Suppressor macrophage treated with lipopolysaccharide for 1 hour (primary cell): Measurements from ENCODE around the gene SLC25A34.

Source experiments
- DNase-seq, 3 donors: peaks; one replicate each; pipeline ENCODE4 v3.0.0-alpha.2; 2020 to 2022

Gene SLC25A34

DNA sequence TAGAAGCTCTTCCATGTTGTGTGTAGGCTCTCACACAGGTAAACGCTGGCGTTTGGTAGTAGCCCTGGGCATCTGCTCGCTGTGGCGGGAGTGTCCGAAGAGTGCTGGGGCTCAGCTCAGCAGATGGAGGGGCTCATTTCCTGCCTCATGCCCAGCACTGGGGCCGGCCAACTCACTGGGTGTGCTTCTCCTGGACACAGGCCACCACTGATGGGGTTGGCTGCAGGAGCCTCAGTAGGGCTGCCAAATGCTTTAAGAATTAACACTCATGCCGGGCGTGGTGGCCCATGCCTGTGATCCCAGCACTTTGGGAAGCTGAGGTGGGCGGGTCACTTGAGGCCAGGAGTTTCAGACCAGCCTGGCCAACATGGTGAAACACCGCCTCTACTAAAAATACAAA is 50.5 kb downstream of the SLC25A34 start:
- DNase-seq, result no peak

DNA sequence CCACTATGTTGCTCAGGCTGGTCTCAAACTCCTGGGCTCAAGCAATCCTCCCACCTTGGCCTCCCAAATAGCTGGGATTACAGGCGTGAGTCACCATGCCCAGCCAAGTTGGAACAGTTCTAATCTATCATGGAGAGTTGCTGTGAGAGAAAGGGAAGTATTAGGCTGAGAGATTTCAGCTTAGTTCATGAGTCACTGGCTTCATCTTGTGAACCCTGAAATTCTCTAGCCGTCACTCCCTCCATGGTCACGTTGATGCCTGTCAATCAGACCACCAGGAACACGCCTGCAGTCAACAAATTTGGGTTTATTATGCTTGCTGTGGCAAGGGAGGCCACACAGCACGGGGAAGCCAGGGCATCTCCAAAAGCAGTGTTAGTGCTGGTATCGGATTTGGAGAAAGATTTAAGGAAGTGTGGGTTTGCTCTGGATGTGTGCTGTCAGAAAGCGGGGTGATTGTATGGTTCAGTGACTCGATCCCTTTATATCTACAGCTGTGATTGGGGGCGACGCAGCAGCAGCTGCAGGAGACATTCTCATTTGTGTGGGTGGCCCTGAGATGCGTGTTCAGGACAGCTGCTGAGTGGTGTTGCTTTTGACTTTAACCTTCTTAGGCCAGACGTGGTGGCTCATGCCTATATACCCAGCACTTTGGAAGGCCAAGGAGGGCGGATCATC is 52.7 kb downstream of the SLC25A34 start:
- peak; percentile 85 to 96 (median 94) for DNase-seq
